MM.1S (cell line): ENCODE measurements around the gene BMF.

Experiments
- DNase-seq: peaks from one replicate; pipeline ENCODE4 v3.0.0-alpha.2; 2015
- H2AFZ ChIP-seq: fragments of 300-600 bp; sonication (generic); 2 replicates; pipeline ENCODE4 v1.6.0; 2016; ENCODE audit warnings: antibody characterized with exemption, low read length
- H3F3A ChIP-seq: fragments of 300-600 bp; sonication (generic); 2 replicates; pipeline ENCODE4 v1.6.1; 2016; ENCODE audit warnings: mild to moderate bottlenecking, antibody characterized with exemption, low read length, moderate library complexity, mixed read lengths; ENCODE audit not compliant: insufficient read depth
- H3K27ac ChIP-seq: fragments of 300-600 bp; sonication (generic); 2 replicates; pipeline ENCODE4 v1.5.1; 2016; ENCODE audit warnings: mild to moderate bottlenecking, low read length
- H3K27me3 ChIP-seq: fragments of 300-600 bp; sonication (generic); replicated peaks from 2 replicates; pipeline ENCODE4 v1.6.0; 2016; ENCODE audit warnings: low read length; ENCODE audit not compliant: insufficient read depth
- H3K36me3 ChIP-seq: fragments of 300-600 bp; sonication (generic); replicated peaks from 2 replicates; pipeline ENCODE4 v1.6.1; 2016; ENCODE audit warnings: mild to moderate bottlenecking, low read length, mixed read lengths; ENCODE audit not compliant: insufficient read depth
- H3K4me1 ChIP-seq: fragments of 300-600 bp; sonication (generic); 2 replicates; pipeline ENCODE4 v1.6.1; 2016; ENCODE audit warnings: low read length, mixed read lengths
- H3K4me2 ChIP-seq: fragments of 300-600 bp; sonication (generic); 2 replicates; pipeline ENCODE4 v1.6.0; 2016; ENCODE audit warnings: low read depth, low read length
- H3K4me3 ChIP-seq: fragments of 300-600 bp; sonication (generic); 2 replicates; pipeline ENCODE4 v1.5.1; 2016; ENCODE audit warnings: low read length, mixed read lengths
- H3K79me2 ChIP-seq: fragments of 300-600 bp; sonication (generic); 2 replicates; pipeline ENCODE4 v1.6.1; 2016; ENCODE audit warnings: mixed run types, low read length, mixed read lengths
- H3K9ac ChIP-seq: fragments of 300-600 bp; sonication (generic); 2 replicates; pipeline ENCODE4 v1.6.1; 2016; ENCODE audit warnings: low read length, mixed read lengths
- H3K9me2 ChIP-seq: fragments of 300-600 bp; sonication (generic); replicated peaks from 2 replicates; pipeline ENCODE4 v1.6.1; 2016; ENCODE audit warnings: mild to moderate bottlenecking, low read length, mixed read lengths; ENCODE audit not compliant: insufficient read depth
- H3K9me3 ChIP-seq: fragments of 300-600 bp; sonication (generic); replicated peaks from 2 replicates; pipeline ENCODE4 v1.6.1; 2016; ENCODE audit warnings: mild to moderate bottlenecking, low read length, mixed read lengths; ENCODE audit not compliant: insufficient read depth
- H4K20me1 ChIP-seq: fragments of 300-600 bp; sonication (generic); 2 replicates; pipeline ENCODE4 v1.6.1; 2016; ENCODE audit warnings: mild to moderate bottlenecking, low read length, moderate library complexity, mixed read lengths; ENCODE audit not compliant: insufficient read depth
- CTCF ChIP-seq: fragments of 300-600 bp; sonication (generic); IDR thresholded peaks from 2 replicates; pipeline ENCODE4 v1.5.1; 2016; ENCODE audit warnings: antibody characterized with exemption, low read length, mixed read lengths
- EZH2 ChIP-seq: fragments of 300-600 bp; sonication (generic); optimal IDR thresholded peaks from 2 replicates; pipeline ENCODE3; 2017; ENCODE audit warnings: low read depth, mild to moderate bottlenecking, antibody characterized with exemption, low read length, mixed read lengths
- EZH2phosphoT487 ChIP-seq: fragments of 300-600 bp; sonication (generic); IDR thresholded peaks from 2 replicates; pipeline ENCODE4 v1.6.1; 2018; ENCODE audit warnings: antibody characterized with exemption, low read length

Gene BMF

DNA sequence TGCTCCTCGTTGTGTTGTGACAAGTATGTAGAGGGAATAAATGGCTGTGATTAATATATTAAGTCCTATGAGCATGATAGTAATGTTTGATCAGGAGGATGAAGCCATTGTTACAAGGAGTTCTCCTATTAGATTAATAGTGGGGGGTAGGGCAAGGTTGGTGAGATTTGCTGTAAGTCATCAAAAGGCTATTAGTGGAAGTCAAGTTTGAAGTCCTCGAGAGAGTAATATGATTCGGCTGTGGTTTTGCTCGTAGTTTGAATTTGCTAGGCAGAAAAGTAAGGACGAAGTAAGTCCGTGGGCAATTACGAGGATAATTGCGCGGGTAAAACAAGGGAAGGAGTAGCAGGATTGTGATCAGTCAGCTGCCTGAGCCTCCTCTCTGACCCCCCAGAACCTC is 26.2 kb upstream of the BMF start:
- Histone ChIP-seq H3K27me3 (no peaks in the 10 kb centered on the region), H3K4me3 (no peak overlapping the region), H3K27ac (no peak overlapping the region), H3K9me2 (no peaks in the 10 kb centered on the region), H4K20me1 (no peaks in the 10 kb centered on the region), H2AFZ (no peak overlapping the region), H3K4me1 (no peaks in the 10 kb centered on the region), H3K9me3 (no peaks in the 10 kb centered on the region), H3K36me3 (no peaks in the 10 kb centered on the region), H3K79me2 (no peaks in the 10 kb centered on the region), H3K4me2 (no peak overlapping the region), H3F3A (no peaks in the 10 kb centered on the region), H3K9ac (no peak overlapping the region)
- TF ChIP-seq CTCF (no peak), EZH2 (no peak), EZH2phosphoT487 (no peak)
- no peak for DNase-seq

GRCh38 chr15:40133544-40133943 is 24.9 kb upstream of the BMF start:
- no peaks in the 10 kb centered on the region for H3K36me3 ChIP-seq
- H3K4me3 ChIP-seq: no peak overlapping the region
- H2AFZ ChIP-seq: no peak overlapping the region
- DNase-seq: no peak
- no peaks in the 10 kb centered on the region for H3K27me3 ChIP-seq
- no peak overlapping the region for H3K9ac ChIP-seq
- H4K20me1 ChIP-seq: no peaks in the 10 kb centered on the region
- H3K9me2 ChIP-seq: no peaks in the 10 kb centered on the region
- H3F3A ChIP-seq: no peaks in the 10 kb centered on the region
- no peaks in the 10 kb centered on the region for H3K9me3 ChIP-seq
- TF ChIP-seq EZH2phosphoT487: no peak
- no peak for TF ChIP-seq EZH2
- TF ChIP-seq CTCF: no peak
- no peak overlapping the region for H3K4me2 ChIP-seq
- H3K27ac ChIP-seq: no peak overlapping the region
- H3K79me2 ChIP-seq: no peaks in the 10 kb centered on the region
- no peaks in the 10 kb centered on the region for H3K4me1 ChIP-seq

GRCh38 chr15:40130799-40131502 is 22.3 kb upstream of the BMF start:
- H4K20me1 ChIP-seq: no peaks in the 10 kb centered on the region
- no peaks in the 10 kb centered on the region for H3F3A ChIP-seq
- no peaks in the 10 kb centered on the region for H3K27me3 ChIP-seq
- H2AFZ ChIP-seq: no peak overlapping the region
- no peaks in the 10 kb centered on the region for H3K9me2 ChIP-seq
- no peaks in the 10 kb centered on the region for H3K9me3 ChIP-seq
- TF ChIP-seq EZH2 (no peak), CTCF (no peak), EZH2phosphoT487 (no peak)
- H3K79me2 ChIP-seq: no peaks in the 10 kb centered on the region
- no peak overlapping the region for H3K27ac ChIP-seq
- H3K4me1 ChIP-seq: no peaks in the 10 kb centered on the region
- H3K4me3 ChIP-seq: no peak overlapping the region
- no peak overlapping the region for H3K9ac ChIP-seq
- no peak for DNase-seq
- H3K36me3 ChIP-seq: no peaks in the 10 kb centered on the region
- H3K4me2 ChIP-seq: no peak overlapping the region
